Neuronal stem cell (in vitro differentiated cells): ENCODE results near the gene MTTP.

Experiments used
- DNase-seq: peaks from one replicate; pipeline ENCODE4 v3.0.0-alpha.2; 2013; ENCODE audit warnings: low spot score
- H2AFZ ChIP-seq: one replicate; pipeline ENCODE4 v1.6.1; 2013; ENCODE audit warnings: mild to moderate bottlenecking, low read length, inconsistent platforms
- H2AK5ac ChIP-seq: 2 replicates; pipeline ENCODE4 v1.6.1; 2013; ENCODE audit warnings: low read depth, mild to moderate bottlenecking, inconsistent platforms, low read length, moderate library complexity, mixed read lengths
- H2BK120ac ChIP-seq: 2 replicates; pipeline ENCODE4 v1.6.1; 2013; ENCODE audit warnings: low read depth, mild to moderate bottlenecking, inconsistent platforms, low read length, moderate library complexity, mixed read lengths
- H2BK12ac ChIP-seq: one replicate; pipeline ENCODE4 v1.6.1; 2013; ENCODE audit warnings: low read length, inconsistent platforms
- H2BK15ac ChIP-seq: 2 replicates; pipeline ENCODE4 v1.6.1; 2013; ENCODE audit warnings: mild to moderate bottlenecking, low read length, inconsistent platforms, mixed read lengths
- H2BK5ac ChIP-seq: one replicate; pipeline ENCODE4 v1.6.1; 2013; ENCODE audit warnings: inconsistent platforms, mild to moderate bottlenecking, low read length, moderate library complexity
- H3K14ac ChIP-seq: one replicate; pipeline ENCODE4 v1.6.1; 2013; ENCODE audit warnings: low read length, inconsistent platforms
- H3K18ac ChIP-seq: 2 replicates; pipeline ENCODE4 v1.6.1; 2013; ENCODE audit warnings: low read length, inconsistent platforms
- H3K23ac ChIP-seq: 2 replicates; pipeline ENCODE4 v1.6.1; 2013; ENCODE audit warnings: low read depth, mild to moderate bottlenecking, mixed read lengths, low read length, inconsistent platforms; ENCODE audit not compliant: poor library complexity
- H3K27ac ChIP-seq: replicated peaks from 3 replicates; pipeline ENCODE4 v1.5.1; 2013; ENCODE audit warnings: low read length, inconsistent platforms
- H3K27me3 ChIP-seq, 3 experiments: 2 replicates each; pipeline ENCODE4 v1.6.1; 2013; ENCODE audit warnings: low read length in 3 of 3, mild to moderate bottlenecking in 2 of 3, inconsistent platforms in 1 of 3, low read depth in 1 of 3, mixed read lengths in 1 of 3, moderate library complexity in 1 of 3; ENCODE audit not compliant: control insufficient read depth in 3 of 3, insufficient read depth in 3 of 3
- H3K36me3 ChIP-seq, 2 donors: replicated peaks in 1 of 2; 2 replicates each; pipeline ENCODE4 v1.6.1; 2013; ENCODE audit warnings: low read length in 2 of 2; ENCODE audit not compliant: control insufficient read depth in 2 of 2, insufficient read depth in 2 of 2
- H3K4ac ChIP-seq: 2 replicates; pipeline ENCODE4 v1.6.1; 2013; ENCODE audit warnings: inconsistent platforms, mild to moderate bottlenecking, low read length, moderate library complexity
- H3K4me1 ChIP-seq, 2 donors: 1 replicate in 1 of 2; 2 replicates in 1 of 2; pipeline ENCODE4 v1.6.1; 2013; ENCODE audit warnings: low read length in 2 of 2, low read depth in 1 of 2; ENCODE audit not compliant: control insufficient read depth in 2 of 2, insufficient read depth in 1 of 2
- H3K4me2 ChIP-seq: one replicate; pipeline ENCODE4 v1.6.1; 2013; ENCODE audit warnings: mild to moderate bottlenecking, low read length, inconsistent platforms; ENCODE audit not compliant: insufficient read depth, poor library complexity, severe bottlenecking
- H3K4me3 ChIP-seq, 2 donors: 2 replicates each; pipeline ENCODE4 v1.5.1; 2013; ENCODE audit warnings: low read length in 2 of 2, mild to moderate bottlenecking in 2 of 2, inconsistent platforms in 1 of 2, moderate library complexity in 1 of 2
- H3K79me1 ChIP-seq: one replicate; pipeline ENCODE4 v1.6.1; 2013; ENCODE audit warnings: low read depth, mild to moderate bottlenecking, inconsistent platforms, low read length, moderate library complexity
- H3K9ac ChIP-seq: one replicate; pipeline ENCODE4 v1.6.1; 2013; ENCODE audit warnings: mild to moderate bottlenecking, low read depth, low read length, inconsistent platforms; ENCODE audit not compliant: poor library complexity
- H3K9me3 ChIP-seq, 2 donors: replicated peaks in 1 of 2; 2 replicates each; pipeline versions ENCODE3 to v1.6.1; 2013; ENCODE audit warnings: low read length in 2 of 2, mild to moderate bottlenecking in 2 of 2, inconsistent platforms in 1 of 2, low read depth in 1 of 2, mixed read lengths in 1 of 2, moderate library complexity in 1 of 2; ENCODE audit not compliant: control insufficient read depth in 2 of 2, insufficient read depth in 1 of 2
- H4K8ac ChIP-seq: one replicate; pipeline ENCODE4 v1.6.1; 2013; ENCODE audit warnings: low read depth, mild to moderate bottlenecking, inconsistent platforms, low read length, moderate library complexity
- H4K91ac ChIP-seq: one replicate; pipeline ENCODE4 v1.6.1; 2013; ENCODE audit warnings: low read length, low read depth, mild to moderate bottlenecking, inconsistent platforms; ENCODE audit not compliant: poor library complexity
- WGBS, 2 donors: extraction: QIAGEN DNeasy Blood & Tissue Kit; methylation state at CpG; one replicate each; pipeline ENCODE4 v1.1.7; 2013; ENCODE audit warnings: missing lambda C conversion rate in 2 of 2, mixed read lengths in 1 of 2; ENCODE audit not compliant: insufficient read length in 2 of 2, insufficient replicate concordance in 1 of 2; ENCODE audit errors: extremely low coverage in 2 of 2; 5-methylcytosine and 5-hydroxymethylcytosine counted together

The MTTP gene

GRCh38 chr4:99614491-99614890 lies 39.9 kb downstream of the MTTP start:
- H3K14ac ChIP-seq = no peak overlapping the region
- no peak overlapping the region for H3K9ac ChIP-seq
- no peak overlapping the region for H3K27ac ChIP-seq
- no peak overlapping the region for H4K91ac ChIP-seq
- no peak overlapping the region for H3K23ac ChIP-seq
- H4K8ac ChIP-seq = no peak overlapping the region
- H3K36me3 ChIP-seq = peaks cover 0 to 35% of the 10 kb centered on the region in 2 donors
- no peak overlapping the region for H3K18ac ChIP-seq
- H3K4ac ChIP-seq = no peak overlapping the region
- H3K9me3 ChIP-seq = no peaks in the 10 kb centered on the region
- WGBS, 2 donors = no CpG with 5 or more reads among the region's 1 CpG
- H3K4me1 ChIP-seq = no peaks in the 10 kb centered on the region
- no peak overlapping the region for H2BK15ac ChIP-seq
- H2AFZ ChIP-seq = peak overlapping the region; percentile 5
- no peak overlapping the region for H2BK12ac ChIP-seq
- H3K79me1 ChIP-seq = no peaks in the 10 kb centered on the region
- H2BK5ac ChIP-seq = no peak overlapping the region
- no peak overlapping the region for H2AK5ac ChIP-seq
- no peak for DNase-seq
- H3K4me2 ChIP-seq = no peak overlapping the region
- H3K27me3 ChIP-seq = no peaks in the 10 kb centered on the region
- no peak overlapping the region for H2BK120ac ChIP-seq
- H3K4me3 ChIP-seq = no peak overlapping the region

- Histone ChIP-seq H3K14ac (no peak overlapping the region), H3K27me3 (no peaks in the 10 kb centered on the region), H2BK12ac (no peak overlapping the region), H4K8ac (no peak overlapping the region), H3K4ac (no peak overlapping the region), H3K36me3 (peaks cover 0 to 38% of the 10 kb centered on the region in 2 donors), H3K4me3 (no peak overlapping the region), H2AK5ac (no peak overlapping the region), H3K27ac (no peak overlapping the region), H3K9ac (no peak overlapping the region), H2AFZ (no peak overlapping the region), H3K4me2 (no peak overlapping the region), H2BK5ac (no peak overlapping the region), H3K18ac (no peak overlapping the region), H2BK120ac (no peak overlapping the region), H3K23ac (no peak overlapping the region), H3K9me3 (no peaks in the 10 kb centered on the region), H3K4me1 (no peaks in the 10 kb centered on the region), H2BK15ac (no peak overlapping the region), H4K91ac (no peak overlapping the region), H3K79me1 (no peaks in the 10 kb centered on the region)
- no peak for DNase-seq
- no CpG with 5 or more reads among the region's 1 CpG for WGBS, 2 donors
Observed at GRCh38 chr4:99615170-99615820, 40.7 kb downstream of the MTTP start.

GRCh38 chr4:99617374-99617773 lies 42.8 kb downstream of the MTTP start:
- Histone ChIP-seq H3K9ac (no peak overlapping the region), H3K4ac (no peak overlapping the region), H4K91ac (no peak overlapping the region), H3K4me2 (no peak overlapping the region), H3K14ac (no peak overlapping the region), H3K23ac (no peak overlapping the region), H3K18ac (no peak overlapping the region), H3K27ac (no peak overlapping the region), H3K4me3 (no peak overlapping the region), H3K36me3 (peaks cover 0 to 51% of the 10 kb centered on the region in 2 donors), H3K27me3 (no peaks in the 10 kb centered on the region), H4K8ac (no peak overlapping the region), H3K4me1 (peaks cover 0 to 1% of the 10 kb centered on the region in 2 donors), H2BK120ac (no peak overlapping the region), H2BK15ac (no peak overlapping the region), H3K79me1 (no peaks in the 10 kb centered on the region), H3K9me3 (no peaks in the 10 kb centered on the region), H2AFZ (no peak overlapping the region), H2BK12ac (no peak overlapping the region), H2BK5ac (no peak overlapping the region), H2AK5ac (no peak overlapping the region)
- DNase-seq = no peak
- no CpG with 5 or more reads among the region's 1 CpG for WGBS, 2 donors

- no peak overlapping the region for H2AK5ac ChIP-seq
- no peaks in the 10 kb centered on the region for H3K27me3 ChIP-seq
- no peak overlapping the region for H2BK120ac ChIP-seq
- no peak overlapping the region for H2BK15ac ChIP-seq
- no peaks in the 10 kb centered on the region for H3K79me1 ChIP-seq
- no peak overlapping the region for H2BK5ac ChIP-seq
- no CpG with 5 or more reads among the region's 1 CpG for WGBS, 2 donors
- H4K8ac ChIP-seq = no peak overlapping the region
- H3K23ac ChIP-seq = no peak overlapping the region
- DNase-seq = no peak
- H2BK12ac ChIP-seq = no peak overlapping the region
- H3K18ac ChIP-seq = no peak overlapping the region
- no peak overlapping the region for H2AFZ ChIP-seq
- no peaks in the 10 kb centered on the region for H3K9me3 ChIP-seq
- peaks cover 4 to 11% of the 10 kb centered on the region in 2 donors for H3K4me1 ChIP-seq
- no peak overlapping the region for H3K27ac ChIP-seq
- H3K14ac ChIP-seq = no peak overlapping the region
- peaks cover 0 to 48% of the 10 kb centered on the region in 2 donors for H3K36me3 ChIP-seq
- H3K4me3 ChIP-seq = no peak overlapping the region
- H3K9ac ChIP-seq = no peak overlapping the region
- no peak overlapping the region for H4K91ac ChIP-seq
- no peak overlapping the region for H3K4me2 ChIP-seq
- H3K4ac ChIP-seq = no peak overlapping the region
Observed at GRCh38 chr4:99622341-99622740, 47.7 kb downstream of the MTTP start.
